Activated CD8-positive, alpha-beta memory T cell treated with anti-CD3 and anti-CD28 coated beads for 36 hours (primary cell): ENCODE results near the gene NKX2-4. TPM values are rescaled to one million over a fixed set of nuclear protein-coding genes. Genes with fewer than 3 reads are reported as not detected.

Experiments
- CTCF ChIA-PET: fragments of 350-600 bp; sonication (Branson Sonifier 250); formaldehyde crosslinking; loops from one replicate; lab custom pipeline; 2021; ENCODE audit warnings: antibody characterized with exemption; lab: Charles Lee
- POLR2A ChIA-PET: fragments of 350-600 bp; sonication (Branson Sonifier 250); formaldehyde crosslinking; loops from one replicate; lab custom pipeline; 2021; ENCODE audit warnings: antibody characterized with exemption; lab: Charles Lee
- total RNA-seq, 2 experiments: library from RNA; stranded (reverse); gene quantifications; one replicate each; pipeline ENCODE4 v1.2.3, GENCODE V29; 2021

Gene NKX2-4
- total RNA-seq, 2 experiments from 2014 or later: not detected

GRCh38 chr20:21395051-21395665, 2.2 kb downstream of the NKX2-4 start:
- ChIA-PET CTCF (interaction anchor here (1.1 kb wide), 1 partner anchor 160 kb away, joined by 4 read pairs; no protein-coding TSS in a partner anchor), POLR2A (no interaction called here)

- POLR2A ChIA-PET: interaction anchor here (0.5 kb wide), 1 partner anchor 30 kb away, joined by 5 read pairs; no protein-coding TSS in a partner anchor
- CTCF ChIA-PET: interaction anchor here (1.1 kb wide), 1 partner anchor 159 kb away, joined by 4 read pairs; no protein-coding TSS in a partner anchor
Observed at GRCh38 chr20:21394551-21394950, 2.8 kb downstream of the NKX2-4 start.

- ChIA-PET CTCF (no interaction called here), POLR2A (interaction anchor here (0.5 kb wide), 1 partner anchor 29 kb away, joined by 5 read pairs; no protein-coding TSS in a partner anchor)
Observed at GRCh38 chr20:21393816-21394519, 3.4 kb downstream of the NKX2-4 start.

- CTCF ChIA-PET: no interaction called here
Observed at GRCh38 chr20:21393166-21393565, 4.2 kb downstream of the NKX2-4 start.

GRCh38 chr20:21391972-21392352, 5.4 kb downstream of the NKX2-4 start:
- CTCF ChIA-PET: interaction anchor here (2.9 kb wide), 1 partner anchor 113 kb away, joined by 10 read pairs; no protein-coding TSS in a partner anchor
- POLR2A ChIA-PET: interaction anchor here (0.6 kb wide), 1 partner anchor 17 kb away, joined by 3 read pairs; no protein-coding TSS in a partner anchor

More at GRCh38 chr20:21393166-21393565, 4.2 kb downstream of the NKX2-4 start:
- POLR2A ChIA-PET: no interaction called here

- CTCF ChIA-PET: interaction anchor here (2.9 kb wide), 1 partner anchor 114 kb away, joined by 10 read pairs; no protein-coding TSS in a partner anchor
Observed at GRCh38 chr20:21391185-21391971, 5.9 kb downstream of the NKX2-4 start.

GRCh38 chr20:21390768-21391167, 6.6 kb downstream of the NKX2-4 start:
- ChIA-PET POLR2A (no interaction called here), CTCF (interaction anchor here (2.9 kb wide), 1 partner anchor 115 kb away, joined by 10 read pairs; no protein-coding TSS in a partner anchor)

More at GRCh38 chr20:21391185-21391971, 5.9 kb downstream of the NKX2-4 start:
- POLR2A ChIA-PET: no interaction called here

GRCh38 chr20:21389368-21389767, 8.0 kb downstream of the NKX2-4 start:
- ChIA-PET CTCF (no interaction called here), POLR2A (no interaction called here)

GRCh38 chr20:21388566-21388965, 8.8 kb downstream of the NKX2-4 start:
- ChIA-PET POLR2A (no interaction called here), CTCF (no interaction called here)

- ChIA-PET POLR2A (no interaction called here), CTCF (no interaction called here)
Observed at GRCh38 chr20:21387528-21387927, 9.8 kb downstream of the NKX2-4 start.

GRCh38 chr20:21386111-21386510, 11.2 kb downstream of the NKX2-4 start:
- POLR2A ChIA-PET: no interaction called here
- CTCF ChIA-PET: no interaction called here

- CTCF ChIA-PET: no interaction called here
- POLR2A ChIA-PET: no interaction called here
Observed at GRCh38 chr20:21384308-21384892, 12.9 kb downstream of the NKX2-4 start.

GRCh38 chr20:21381619-21382018, 15.7 kb downstream of the NKX2-4 start:
- ChIA-PET CTCF (no interaction called here), POLR2A (no interaction called here)

GRCh38 chr20:21380711-21381110, 16.6 kb downstream of the NKX2-4 start:
- CTCF ChIA-PET: no interaction called here
- POLR2A ChIA-PET: no interaction called here

- CTCF ChIA-PET: no interaction called here
Observed at GRCh38 chr20:21378259-21378658, 19.1 kb downstream of the NKX2-4 start.

GRCh38 chr20:21377701-21378100, 19.6 kb downstream of the NKX2-4 start:
- CTCF ChIA-PET: no interaction called here

More at GRCh38 chr20:21378259-21378658, 19.1 kb downstream of the NKX2-4 start:
- POLR2A ChIA-PET: no interaction called here

GRCh38 chr20:21376626-21377025, 20.7 kb downstream of the NKX2-4 start:
- POLR2A ChIA-PET: no interaction called here
- CTCF ChIA-PET: interaction anchor here (0.6 kb wide), 1 partner anchor 67 kb away, joined by 3 read pairs; no protein-coding TSS in a partner anchor

More at GRCh38 chr20:21377701-21378100, 19.6 kb downstream of the NKX2-4 start:
- POLR2A ChIA-PET: no interaction called here

- ChIA-PET CTCF (no interaction called here), POLR2A (no interaction called here)
Observed at GRCh38 chr20:21373436-21373835, 23.9 kb downstream of the NKX2-4 start.

GRCh38 chr20:21372016-21372415, 25.3 kb downstream of the NKX2-4 start:
- ChIA-PET CTCF (no interaction called here), POLR2A (no interaction called here)
